CD1c-positive myeloid dendritic cell (primary cell): ENCODE data around the gene PHPT1.

Experiments used
- DNase-seq: peaks from one replicate; pipeline ENCODE4 v3.0.0-alpha.2; 2016; ENCODE audit errors: extremely low spot score

Gene PHPT1

GRCh38 chr9:136847826-136848392, 1.3 kb upstream of the PHPT1 start:
- peak; percentile 92 for DNase-seq

GRCh38 chr9:136848393-136849037, 694 bp upstream of the PHPT1 start:
- DNase-seq: no peak

DNA sequence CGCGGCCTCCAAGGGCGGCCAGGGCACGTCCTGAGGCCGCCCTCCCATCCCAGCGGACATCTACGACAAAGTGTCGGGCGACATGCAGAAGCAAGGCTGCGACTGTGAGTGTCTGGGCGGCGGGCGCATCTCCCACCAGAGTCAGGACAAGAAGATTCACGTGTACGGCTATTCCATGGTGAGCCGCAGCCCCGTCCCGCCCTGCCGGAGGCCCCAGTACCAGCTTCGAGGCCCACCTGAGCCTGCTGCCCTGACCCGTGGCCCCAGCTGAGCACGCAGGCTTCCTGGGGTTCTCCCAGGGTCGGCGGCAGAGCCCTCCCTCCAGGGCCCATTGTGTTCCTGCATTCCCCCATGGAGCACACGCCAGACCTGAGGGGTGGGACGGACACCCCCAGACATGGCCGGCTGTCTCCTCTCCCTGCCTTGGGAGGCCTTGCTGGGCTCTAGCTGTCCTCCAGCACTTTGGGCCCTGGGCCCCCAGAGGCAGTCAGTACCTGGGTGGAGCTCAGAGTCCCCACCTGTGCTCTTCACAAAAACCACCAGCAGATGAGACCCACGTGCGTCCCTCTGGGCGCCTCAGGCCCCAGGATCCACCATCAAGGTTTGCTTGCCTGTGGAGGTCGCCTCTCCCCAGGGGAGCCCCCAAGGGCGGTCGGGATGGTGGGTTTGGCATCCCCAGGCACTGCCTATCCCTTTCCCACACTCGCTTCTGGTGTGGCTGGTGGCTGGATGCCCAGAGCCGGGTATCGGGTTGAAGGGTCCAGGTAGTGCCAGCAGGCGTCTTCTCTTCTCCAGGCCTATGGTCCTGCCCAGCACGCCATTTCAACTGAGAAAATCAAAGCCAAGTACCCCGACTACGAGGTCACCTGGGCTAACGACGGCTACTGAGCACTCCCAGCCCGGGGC, 1.0 kb downstream of the PHPT1 start:
- DNase-seq: no peak

GRCh38 chr9:136850866-136851775, 1.9 kb downstream of the PHPT1 start:
- DNase-seq: no peak

- DNase-seq: no peak
Observed at GRCh38 chr9:136851941-136852663, 2.9 kb downstream of the PHPT1 start, which contains the start of gene MAMDC4. MAMDC4 (plus strand) TSS chr9:136852346; CDS start chr9:136852417, 71 bp downstream.

GRCh38 chr9:136852664-136853595, 3.7 kb downstream of the PHPT1 start:
- DNase-seq: no peak

DNA sequence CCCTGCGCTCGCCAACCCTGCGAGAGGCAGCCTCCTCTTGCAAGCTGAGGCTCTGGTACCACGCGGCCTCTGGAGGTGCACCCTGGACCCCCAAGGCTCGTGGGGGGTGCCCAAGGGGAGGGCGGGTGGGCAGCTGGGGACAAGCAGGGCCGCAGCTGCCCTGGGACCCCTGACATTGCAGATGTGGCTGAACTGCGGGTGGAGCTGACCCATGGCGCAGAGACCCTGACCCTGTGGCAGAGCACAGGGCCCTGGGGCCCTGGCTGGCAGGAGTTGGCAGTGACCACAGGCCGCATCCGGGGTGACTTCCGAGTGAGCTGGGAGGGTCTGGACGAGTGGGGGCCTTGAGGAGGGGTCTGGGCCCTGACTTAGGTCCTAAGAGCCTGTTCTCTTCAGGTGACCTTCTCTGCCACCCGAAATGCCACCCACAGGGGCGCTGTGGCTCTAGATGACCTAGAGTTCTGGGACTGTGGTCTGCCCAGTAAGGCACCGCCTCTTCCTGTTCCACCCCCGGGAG, 4.4 kb downstream of the PHPT1 start:
- no peak for DNase-seq

GRCh38 chr9:136854113-136854841, 5.1 kb downstream of the PHPT1 start:
- DNase-seq: no peak

GRCh38 chr9:136854842-136855460, 5.7 kb downstream of the PHPT1 start:
- no peak for DNase-seq

DNA sequence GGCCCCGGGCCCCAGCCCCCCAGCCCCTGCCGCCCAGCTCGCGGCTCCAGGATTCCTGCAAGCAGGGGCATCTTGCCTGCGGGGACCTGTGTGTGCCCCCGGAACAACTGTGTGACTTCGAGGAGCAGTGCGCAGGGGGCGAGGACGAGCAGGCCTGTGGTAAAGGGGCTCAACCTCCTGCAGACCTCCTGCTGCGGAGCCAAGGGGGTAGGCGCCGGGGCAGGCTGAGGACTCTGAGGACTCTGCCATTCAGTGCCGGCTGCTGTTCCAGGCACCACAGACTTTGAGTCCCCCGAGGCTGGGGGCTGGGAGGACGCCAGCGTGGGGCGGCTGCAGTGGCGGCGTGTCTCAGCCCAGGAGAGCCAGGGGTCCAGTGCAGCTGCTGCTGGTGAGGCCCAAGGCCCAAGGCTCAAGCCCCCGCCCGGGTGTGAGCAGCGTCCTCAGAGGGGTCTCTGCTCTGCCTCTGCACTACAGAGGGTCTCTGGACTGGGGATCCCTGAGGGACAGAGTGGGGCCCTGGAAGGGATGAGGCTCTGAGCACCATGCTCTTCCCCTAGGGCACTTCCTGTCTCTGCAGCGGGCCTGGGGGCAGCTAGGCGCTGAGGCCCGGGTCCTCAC, 6.4 kb downstream of the PHPT1 start:
- no peak for DNase-seq

DNA sequence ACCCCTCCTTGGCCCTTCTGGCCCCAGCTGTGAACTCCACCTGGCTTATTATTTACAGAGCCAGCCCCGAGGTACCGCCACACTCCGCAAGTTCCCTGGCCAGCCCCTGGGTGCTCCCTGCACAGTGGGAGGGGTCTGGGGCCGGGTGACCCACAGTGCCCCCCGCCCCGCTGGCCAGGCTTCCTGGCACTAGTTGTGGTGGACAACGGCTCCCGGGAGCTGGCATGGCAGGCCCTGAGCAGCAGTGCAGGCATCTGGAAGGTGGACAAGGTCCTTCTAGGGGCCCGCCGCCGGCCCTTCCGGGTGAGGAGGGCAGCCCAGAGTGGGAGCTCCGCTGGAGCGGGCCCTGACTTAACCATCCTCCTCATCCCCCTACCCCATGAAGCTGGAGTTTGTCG, 6.9 kb downstream of the PHPT1 start:
- DNase-seq: no peak

- no peak for DNase-seq
Observed at GRCh38 chr9:136856541-136857141, 7.4 kb downstream of the PHPT1 start.

DNA sequence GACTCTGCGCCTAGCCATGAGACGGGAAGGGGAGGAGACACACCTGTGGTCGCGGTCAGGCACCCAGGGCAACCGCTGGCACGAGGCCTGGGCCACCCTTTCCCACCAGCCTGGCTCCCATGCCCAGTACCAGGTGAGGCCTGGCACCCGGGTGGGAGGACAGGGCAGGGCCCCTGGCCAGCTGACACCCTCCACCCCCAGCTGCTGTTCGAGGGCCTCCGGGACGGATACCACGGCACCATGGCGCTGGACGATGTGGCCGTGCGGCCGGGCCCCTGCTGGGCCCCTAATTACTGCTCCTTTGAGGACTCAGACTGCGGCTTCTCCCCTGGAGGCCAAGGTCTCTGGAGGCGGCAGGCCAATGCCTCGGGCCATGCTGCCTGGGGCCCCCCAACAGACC, 8.0 kb downstream of the PHPT1 start:
- DNase-seq: no peak

- no peak for DNase-seq
Observed at GRCh38 chr9:136857581-136858412, 8.6 kb downstream of the PHPT1 start.

DNA sequence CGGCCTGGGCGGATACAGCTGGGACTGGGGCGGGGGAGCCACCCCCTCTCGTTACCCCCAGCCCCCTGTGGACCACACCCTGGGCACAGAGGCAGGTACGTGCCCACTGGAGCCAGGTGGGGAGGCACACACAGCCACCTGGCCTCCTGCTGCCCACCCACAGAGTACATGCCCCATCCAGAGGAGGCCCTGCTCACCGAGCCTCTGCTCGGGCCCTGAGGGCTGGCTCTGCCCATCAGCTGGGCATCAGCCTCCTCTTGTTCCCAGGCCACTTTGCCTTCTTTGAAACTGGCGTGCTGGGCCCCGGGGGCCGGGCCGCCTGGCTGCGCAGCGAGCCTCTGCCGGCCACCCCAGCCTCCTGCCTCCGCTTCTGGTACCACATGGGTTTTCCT, 9.2 kb downstream of the PHPT1 start:
- DNase-seq: no peak

DNA sequence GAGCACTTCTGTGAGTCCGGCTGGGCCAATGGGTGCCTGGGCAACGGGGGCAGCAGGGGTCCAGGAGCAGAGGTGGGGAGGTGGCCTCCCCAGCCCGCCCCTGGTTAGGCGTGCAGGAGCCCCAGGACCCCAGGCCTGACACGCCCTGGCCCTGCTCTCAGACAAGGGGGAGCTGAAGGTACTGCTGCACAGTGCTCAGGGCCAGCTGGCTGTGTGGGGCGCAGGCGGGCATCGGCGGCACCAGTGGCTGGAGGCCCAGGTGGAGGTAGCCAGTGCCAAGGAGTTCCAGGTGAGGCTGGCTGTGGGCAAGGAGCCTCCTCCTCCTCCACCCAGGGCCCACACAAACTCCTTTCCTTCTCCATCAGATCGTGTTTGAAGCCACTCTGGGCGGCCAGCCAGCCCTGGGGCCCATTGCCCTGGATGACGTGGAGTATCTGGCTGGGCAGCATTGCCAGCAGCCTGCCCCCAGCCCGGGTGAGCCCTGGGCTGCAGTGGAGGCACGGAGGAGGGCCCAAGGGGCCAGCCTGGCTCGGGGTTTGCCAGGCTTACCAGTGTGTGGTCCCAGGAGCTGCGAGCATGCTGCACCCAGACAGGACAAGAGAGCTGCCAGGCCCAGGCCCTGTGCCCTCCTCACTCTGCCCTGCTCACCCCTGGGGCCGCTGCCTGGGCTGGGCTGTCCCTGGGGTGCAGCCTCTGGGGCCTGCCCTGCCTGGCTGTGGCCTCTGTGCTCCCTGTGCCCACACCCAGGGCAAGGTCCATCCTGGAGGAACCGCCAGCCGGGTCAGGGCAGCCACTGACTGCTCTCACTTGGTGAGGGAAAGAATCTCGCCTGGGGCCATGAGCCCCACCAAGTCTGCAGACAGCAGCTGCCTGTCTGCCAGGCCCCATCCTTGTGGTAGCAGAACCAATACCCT, 9.9 kb downstream of the PHPT1 start:
- no peak for DNase-seq
